IMR-90 (cell line): ENCODE results near the gene RNF166. TPM values are rescaled to one million over a fixed set of nuclear protein-coding genes. Genes with fewer than 3 reads are reported as not detected.

Experiments
- BHLHE40 ChIP-seq: fragments of 150-350 bp; IDR thresholded peaks from 2 replicates; pipeline ENCODE4 v1.6.1; 2016; ENCODE audit warnings: mild to moderate bottlenecking, low read depth, low read length
- CEBPB ChIP-seq: IDR thresholded peaks from 2 replicates; pipeline ENCODE4 v1.6.1; 2012; ENCODE audit warnings: low read depth, low read length, improper control_type of control experiment
- CTCF ChIP-seq: conservative IDR thresholded peaks from 2 replicates; pipeline ENCODE4 v1.5.1; 2012; ENCODE audit warnings: mild to moderate bottlenecking, low read depth, low read length, improper control_type of control experiment
- MAZ ChIP-seq: IDR thresholded peaks from 2 replicates; pipeline ENCODE4 v1.6.1; 2012; ENCODE audit warnings: low read depth, mild to moderate bottlenecking, low read length, improper control_type of control experiment, moderate library complexity, borderline replicate concordance
- NFE2L2 ChIP-seq: fragments of 150-350 bp; IDR thresholded peaks from 2 replicates; pipeline ENCODE4 v1.6.1; 2016; ENCODE audit warnings: low read depth, mild to moderate bottlenecking, low read length
- POLR2A ChIP-seq: IDR thresholded peaks from 2 replicates; pipeline ENCODE4 v1.6.1; 2012; ENCODE audit warnings: mild to moderate bottlenecking, low read depth, low read length
- USF2 ChIP-seq: fragments of 150-350 bp; IDR thresholded peaks from 2 replicates; pipeline ENCODE4 v1.6.1; 2017; ENCODE audit warnings: mild to moderate bottlenecking, antibody characterized with exemption, low read length, low read depth
- polyA plus RNA-seq, 3 experiments: library from polyadenylated mRNA; depleted of rRNA; stranded (reverse); fragments of >200 nt; gene quantifications; 2 replicates each; pipeline ENCODE4 v1.2.3, GENCODE V29; 2012; ENCODE audit warnings: low replicate concordance in 1 of 3
- total RNA-seq: library from RNA; depleted of rRNA; stranded (reverse); fragments of >200 nt; gene quantifications from 2 replicates; pipeline ENCODE4 v1.2.3, GENCODE V29; 2012

Gene RNF166
- total and polyA plus RNA-seq, 2 of the 4 experiments (the other 2 are of a cell fraction), result 8.1 to 17.4 TPM

GRCh38 chr16:88662222-88662842 lies 43.9 kb downstream of the RNF166 start (continued):
- TF ChIP-seq CTCF, result no peak
- no peak for TF ChIP-seq USF2
- TF ChIP-seq MAZ, result no peak
- TF ChIP-seq CEBPB, result no peak
- no peak for TF ChIP-seq BHLHE40
- no peak for TF ChIP-seq POLR2A
- no peak for TF ChIP-seq NFE2L2
